ENCODE data around the gene SMARCD1. TPM values are rescaled to one million over a fixed set of nuclear protein-coding genes. Genes with fewer than 3 reads are reported as not detected.

SMARCD1 gene
- total and polyA plus RNA-seq, 9 of the 15 experiments (the other 6 are each of a cell fraction or from before 2014, with no cell fraction given), result 0.86 to 91.7 (median 48.0) TPM

DNA sequence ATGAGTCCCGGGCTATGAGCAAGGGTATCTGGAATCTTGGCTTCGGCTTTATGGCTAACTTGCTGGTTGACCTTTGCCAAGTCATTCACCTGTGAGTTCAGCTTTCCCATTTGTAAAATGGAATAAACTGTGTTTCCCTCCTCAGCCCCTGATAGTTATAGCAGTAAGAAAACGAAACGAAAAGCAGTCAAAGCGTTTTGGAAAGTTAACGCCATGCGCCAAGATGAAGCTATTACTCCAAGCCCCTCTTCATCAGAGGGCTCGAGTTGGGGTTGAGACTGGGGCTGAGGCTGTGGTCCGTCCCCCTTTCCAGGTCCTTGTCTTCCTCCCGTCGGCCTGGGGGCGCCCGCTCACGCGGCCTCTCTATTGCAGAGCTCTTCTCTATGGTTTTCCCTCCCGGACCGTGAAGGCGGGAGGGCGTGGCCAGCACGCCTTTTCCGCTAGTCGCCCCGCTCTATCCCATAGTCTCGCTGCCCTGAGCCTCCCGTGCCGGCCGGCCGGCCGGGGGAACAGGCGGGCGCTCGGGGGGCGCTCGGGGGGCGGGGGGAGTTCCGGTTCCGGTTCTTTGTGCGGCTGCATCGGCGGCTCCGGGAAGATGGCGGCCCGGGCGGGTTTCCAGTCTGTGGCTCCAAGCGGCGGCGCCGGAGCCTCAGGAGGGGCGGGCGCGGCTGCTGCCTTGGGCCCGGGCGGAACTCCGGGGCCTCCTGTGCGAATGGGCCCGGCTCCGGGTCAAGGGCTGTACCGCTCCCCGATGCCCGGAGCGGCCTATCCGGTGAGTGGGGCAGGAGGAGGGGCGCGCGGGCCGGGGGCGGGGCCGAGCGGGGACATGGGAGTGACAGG lies at the start of gene SMARCD1 (continued):
- TF ChIP-seq, protein P1, sequence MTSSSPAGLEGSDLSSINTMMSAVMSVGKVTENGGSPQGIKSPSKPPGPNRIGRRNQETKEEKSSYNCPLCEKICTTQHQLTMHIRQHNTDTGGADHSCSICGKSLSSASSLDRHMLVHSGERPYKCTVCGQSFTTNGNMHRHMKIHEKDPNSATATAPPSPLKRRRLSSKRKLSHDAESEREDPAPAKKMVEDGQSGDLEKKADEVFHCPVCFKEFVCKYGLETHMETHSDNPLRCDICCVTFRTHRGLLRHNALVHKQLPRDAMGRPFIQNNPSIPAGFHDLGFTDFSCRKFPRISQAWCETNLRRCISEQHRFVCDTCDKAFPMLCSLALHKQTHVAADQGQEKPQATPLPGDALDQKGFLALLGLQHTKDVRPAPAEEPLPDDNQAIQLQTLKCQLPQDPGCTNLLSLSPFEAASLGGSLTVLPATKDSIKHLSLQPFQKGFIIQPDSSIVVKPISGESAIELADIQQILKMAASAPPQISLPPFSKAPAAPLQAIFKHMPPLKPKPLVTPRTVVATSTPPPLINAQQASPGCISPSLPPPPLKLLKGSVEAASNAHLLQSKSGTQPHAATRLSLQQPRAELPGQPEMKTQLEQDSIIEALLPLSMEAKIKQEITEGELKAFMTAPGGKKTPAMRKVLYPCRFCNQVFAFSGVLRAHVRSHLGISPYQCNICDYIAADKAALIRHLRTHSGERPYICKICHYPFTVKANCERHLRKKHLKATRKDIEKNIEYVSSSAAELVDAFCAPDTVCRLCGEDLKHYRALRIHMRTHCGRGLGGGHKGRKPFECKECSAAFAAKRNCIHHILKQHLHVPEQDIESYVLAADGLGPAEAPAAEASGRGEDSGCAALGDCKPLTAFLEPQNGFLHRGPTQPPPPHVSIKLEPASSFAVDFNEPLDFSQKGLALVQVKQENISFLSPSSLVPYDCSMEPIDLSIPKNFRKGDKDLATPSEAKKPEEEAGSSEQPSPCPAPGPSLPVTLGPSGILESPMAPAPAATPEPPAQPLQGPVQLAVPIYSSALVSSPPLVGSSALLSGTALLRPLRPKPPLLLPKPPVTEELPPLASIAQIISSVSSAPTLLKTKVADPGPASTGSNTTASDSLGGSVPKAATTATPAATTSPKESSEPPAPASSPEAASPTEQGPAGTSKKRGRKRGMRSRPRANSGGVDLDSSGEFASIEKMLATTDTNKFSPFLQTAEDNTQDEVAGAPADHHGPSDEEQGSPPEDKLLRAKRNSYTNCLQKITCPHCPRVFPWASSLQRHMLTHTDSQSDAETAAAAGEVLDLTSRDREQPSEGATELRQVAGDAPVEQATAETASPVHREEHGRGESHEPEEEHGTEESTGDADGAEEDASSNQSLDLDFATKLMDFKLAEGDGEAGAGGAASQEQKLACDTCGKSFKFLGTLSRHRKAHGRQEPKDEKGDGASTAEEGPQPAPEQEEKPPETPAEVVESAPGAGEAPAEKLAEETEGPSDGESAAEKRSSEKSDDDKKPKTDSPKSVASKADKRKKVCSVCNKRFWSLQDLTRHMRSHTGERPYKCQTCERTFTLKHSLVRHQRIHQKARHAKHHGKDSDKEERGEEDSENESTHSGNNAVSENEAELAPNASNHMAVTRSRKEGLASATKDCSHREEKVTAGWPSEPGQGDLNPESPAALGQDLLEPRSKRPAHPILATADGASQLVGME (CRISPR knock-in tag; IDR thresholded peaks at IDR 0.05), result no peak
- TF ChIP-seq CCNT2 (IDR thresholded peaks at IDR 0.05; ENCODE audit: borderline replicate concordance, extremely low read depth, insufficient read length, low read depth, low read length) (peak; percentile 5), NR4A1 (CRISPR knock-in tag; IDR thresholded peaks at IDR 0.05) (no peak), NR4A1 (tag; IDR thresholded peaks at IDR 0.05) (peak; percentile 41; the same call in 1 of the 2 replicates), NCOA2 (IDR thresholded peaks at IDR 0.05; ENCODE audit: partially characterized antibody in 2 of 2) (no peak), ZNF41 (CRISPR knock-in tag; conservative IDR thresholded peaks at IDR 0.05) (no peak), BRD4 (IDR thresholded peaks at IDR 0.05) (peak; percentile 48; the same call in 1 of the 2 replicates), LARP7 (IDR thresholded peaks at IDR 0.05) (no peak), POLR2A (conservative IDR thresholded peaks at IDR 0.05) (peak; percentile 60; the same call in 1 of the 2 replicates), TGIF2 (CRISPR knock-in tag; IDR thresholded peaks at IDR 0.05) (no peak), MAZ (CRISPR knock-in tag; conservative IDR thresholded peaks at IDR 0.05 in 1 of 2, IDR thresholded peaks at IDR 0.05 in 1 of 2) (peak; percentile 56 to 63; a peak in 3 of 4 replicates), L3MBTL2 (IDR thresholded peaks at IDR 0.05) (peak; percentile 48), NR2C2 (CRISPR knock-in tag; IDR thresholded peaks at IDR 0.05) (no peak), NR2C2 (tag; IDR thresholded peaks at IDR 0.05) (peak; percentile 83), SMARCE1 (IDR thresholded peaks at IDR 0.05) (peak; percentile 69)
- TF ChIP-seq, protein P2, sequence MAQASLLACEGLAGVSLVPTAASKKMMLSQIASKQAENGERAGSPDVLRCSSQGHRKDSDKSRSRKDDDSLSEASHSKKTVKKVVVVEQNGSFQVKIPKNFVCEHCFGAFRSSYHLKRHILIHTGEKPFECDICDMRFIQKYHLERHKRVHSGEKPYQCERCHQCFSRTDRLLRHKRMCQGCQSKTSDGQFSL (CRISPR knock-in tag; IDR thresholded peaks at IDR 0.05), result no peak
- TF ChIP-seq, protein P2 (tag; IDR thresholded peaks at IDR 0.05), result peak in 1 of 2 experiments; percentile 76; a peak in 1 of 4 replicates
- TF ChIP-seq, protein P3, sequence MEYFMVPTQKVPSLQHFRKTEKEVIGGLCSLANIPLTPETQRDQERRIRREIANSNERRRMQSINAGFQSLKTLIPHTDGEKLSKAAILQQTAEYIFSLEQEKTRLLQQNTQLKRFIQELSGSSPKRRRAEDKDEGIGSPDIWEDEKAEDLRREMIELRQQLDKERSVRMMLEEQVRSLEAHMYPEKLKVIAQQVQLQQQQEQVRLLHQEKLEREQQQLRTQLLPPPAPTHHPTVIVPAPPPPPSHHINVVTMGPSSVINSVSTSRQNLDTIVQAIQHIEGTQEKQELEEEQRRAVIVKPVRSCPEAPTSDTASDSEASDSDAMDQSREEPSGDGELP (CRISPR knock-in tag; IDR thresholded peaks at IDR 0.05; ENCODE audit: borderline replicate concordance), result peak; percentile 68; the same call in 1 of the 2 replicates
- TF ChIP-seq, protein P4, sequence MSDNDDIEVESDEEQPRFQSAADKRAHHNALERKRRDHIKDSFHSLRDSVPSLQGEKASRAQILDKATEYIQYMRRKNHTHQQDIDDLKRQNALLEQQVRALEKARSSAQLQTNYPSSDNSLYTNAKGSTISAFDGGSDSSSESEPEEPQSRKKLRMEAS (CRISPR knock-in tag; IDR thresholded peaks at IDR 0.05), result peak; percentile 44

Data from K562 (cell line).